NT2/D1 (cell line): ENCODE data around the gene KLHL17.
A peak's percentile ranks its signal among the peaks of the same experiment; 100 is the strongest.

Experiments used
- DNase-seq: peaks from one replicate; pipeline ENCODE4 v3.0.0-alpha.2; 2011; ENCODE audit warnings: low read depth, low spot score
- H3K27me3 ChIP-seq: 2 replicates; pipeline ENCODE4 v1.6.0; 2011; ENCODE audit warnings: mild to moderate bottlenecking; ENCODE audit not compliant: insufficient read length, insufficient read depth
- H3K36me3 ChIP-seq: 2 replicates; pipeline ENCODE4 v1.6.1; 2011; ENCODE audit warnings: mild to moderate bottlenecking, low read length, mixed read lengths; ENCODE audit not compliant: insufficient read depth, insufficient read length
- H3K4me1 ChIP-seq: 2 replicates; pipeline ENCODE4 v1.5.1; 2011; ENCODE audit not compliant: insufficient read depth, insufficient read length
- H3K4me3 ChIP-seq: 2 replicates; pipeline ENCODE4 v1.5.1; 2011; ENCODE audit warnings: low read depth; ENCODE audit not compliant: insufficient read length
- H3K9ac ChIP-seq: 2 replicates; pipeline ENCODE4 v1.6.0; 2011; ENCODE audit warnings: low read depth; ENCODE audit not compliant: insufficient read length
- H3K9me3 ChIP-seq: 2 replicates; pipeline ENCODE4 v1.5.1; 2011; ENCODE audit warnings: mild to moderate bottlenecking, low read length; ENCODE audit not compliant: insufficient read depth
- SUZ12 ChIP-seq: IDR thresholded peaks from 2 replicates; pipeline ENCODE4 v1.6.1; 2011; ENCODE audit not compliant: insufficient read length, insufficient read depth; ENCODE audit errors: extremely low read depth
- YY1 ChIP-seq: IDR thresholded peaks from 2 replicates; pipeline ENCODE4 v1.6.1; 2011; ENCODE audit not compliant: insufficient read length, insufficient read depth
- ZNF274 ChIP-seq: IDR thresholded peaks from 2 replicates; pipeline ENCODE4 v1.6.1; 2011; ENCODE audit warnings: mild to moderate bottlenecking, low read depth, low read length

Gene KLHL17

GRCh38 chr1:918843-919242 is 41.5 kb upstream of the KLHL17 start:
- TF ChIP-seq SUZ12, result no peak
- no peak for TF ChIP-seq YY1
- no peak for TF ChIP-seq ZNF274
- Histone ChIP-seq H3K9ac (no peak overlapping the region), H3K36me3 (no peaks in the 10 kb centered on the region), H3K9me3 (no peaks in the 10 kb centered on the region; the same call in 1 of the 2 replicates), H3K27me3 (peaks cover 87% of the 10 kb centered on the region), H3K4me3 (no peak overlapping the region), H3K4me1 (peaks cover 14% of the 10 kb centered on the region)
- no peak for DNase-seq

- Histone ChIP-seq H3K4me1 (peaks cover 14% of the 10 kb centered on the region), H3K4me3 (no peak overlapping the region), H3K27me3 (peaks cover 89% of the 10 kb centered on the region), H3K9ac (no peak overlapping the region), H3K36me3 (no peaks in the 10 kb centered on the region), H3K9me3 (no peaks in the 10 kb centered on the region; the same call in 1 of the 2 replicates)
- no peak for DNase-seq
- TF ChIP-seq YY1 (no peak), ZNF274 (no peak), SUZ12 (no peak)
Measured at GRCh38 chr1:919271-919872, 41.0 kb upstream of the KLHL17 start.

- Histone ChIP-seq H3K4me3 (no peak overlapping the region), H3K9me3 (no peaks in the 10 kb centered on the region; the same call in 1 of the 2 replicates), H3K9ac (peak overlapping the region; percentile 17), H3K27me3 (peaks cover 94% of the 10 kb centered on the region), H3K36me3 (no peaks in the 10 kb centered on the region), H3K4me1 (peaks cover 14% of the 10 kb centered on the region)
- TF ChIP-seq ZNF274, result no peak
- TF ChIP-seq YY1, result no peak
- no peak for TF ChIP-seq SUZ12
- no peak for DNase-seq
Measured at GRCh38 chr1:920010-920409, 40.4 kb upstream of the KLHL17 start.

GRCh38 chr1:920521-920920 is 39.9 kb upstream of the KLHL17 start:
- DNase-seq, result no peak
- H3K9ac ChIP-seq, result peak overlapping the region; percentile 17
- no peak for TF ChIP-seq SUZ12
- TF ChIP-seq ZNF274, result no peak
- TF ChIP-seq YY1, result no peak
- peaks cover 14% of the 10 kb centered on the region for H3K4me1 ChIP-seq
- no peak overlapping the region for H3K4me3 ChIP-seq
- peaks cover 94% of the 10 kb centered on the region for H3K27me3 ChIP-seq
- no peaks in the 10 kb centered on the region; the same call in 1 of the 2 replicates for H3K9me3 ChIP-seq
- no peaks in the 10 kb centered on the region for H3K36me3 ChIP-seq

- Histone ChIP-seq H3K36me3 (no peaks in the 10 kb centered on the region), H3K4me3 (no peak overlapping the region), H3K9ac (peak overlapping the region; percentile 16), H3K9me3 (no peaks in the 10 kb centered on the region), H3K27me3 (peaks cover 94% of the 10 kb centered on the region), H3K4me1 (peaks cover 16% of the 10 kb centered on the region)
- peak; percentile 59 for DNase-seq
- TF ChIP-seq SUZ12, result no peak
- TF ChIP-seq ZNF274, result no peak
- TF ChIP-seq YY1, result no peak
Measured at GRCh38 chr1:921011-921837, 39.2 kb upstream of the KLHL17 start.

- Histone ChIP-seq H3K36me3 (no peaks in the 10 kb centered on the region), H3K4me1 (peaks cover 18% of the 10 kb centered on the region), H3K9me3 (no peaks in the 10 kb centered on the region), H3K9ac (peak within 1 kb of the TSS; percentile 67), H3K27me3 (peaks cover 94% of the 10 kb centered on the region), H3K4me3 (peak within 1 kb of the TSS; percentile 51)
- no peak for TF ChIP-seq ZNF274
- no peak for TF ChIP-seq SUZ12
- no peak for TF ChIP-seq YY1
- DNase-seq, result peak; percentile 47
Measured at GRCh38 chr1:923131-923990, 37.0 kb upstream of the KLHL17 start, which contains the start of gene SAMD11. SAMD11 (plus strand) TSS chr1:923923; CDS start chr1:924432, 509 bp downstream.
